ENCODE results near the gene LHX4. TPM values are rescaled to one million over a fixed set of nuclear protein-coding genes. Genes with fewer than 3 reads are reported as not detected.

The LHX4 gene
- total and polyA plus RNA-seq, 2 donors from 2014 or later = 0.37 TPM; not detected in 1

GRCh38 chr1:180192172-180192571 lies 37.9 kb upstream of the LHX4 start:
- no peak for FAIRE-seq
- intact Hi-C loops (cut with DNase I) = no loop called here
- no peak for TF ChIP-seq CTCF (IDR thresholded peaks at IDR 0.05; ENCODE audit: borderline replicate concordance, extremely low read depth, insufficient read depth)

GRCh38 chr1:180193141-180194047 lies 36.7 kb upstream of the LHX4 start:
- peaks cover 0 to 10% (median 4%) of the 10 kb centered on the region in 3 donors for H3K36me3 ChIP-seq (ENCODE audit: control insufficient read depth in 2 of 3, insufficient read depth in 3 of 3, low read length in 3 of 3)
- no peak for FAIRE-seq
- no peaks in the 10 kb centered on the region for H3K27me3 ChIP-seq (ENCODE audit: control insufficient read depth, insufficient read depth, low read length)
- no peak for TF ChIP-seq CTCF (IDR thresholded peaks at IDR 0.05; ENCODE audit: borderline replicate concordance, extremely low read depth, insufficient read depth)
- no peaks in the 10 kb centered on the region for H3K9me3 ChIP-seq (ENCODE audit: control insufficient read depth in 2 of 3, insufficient read depth in 1 of 3, low read length in 3 of 3)
- intact Hi-C loops (cut with DNase I) = no loop called here
- H3K4me3 ChIP-seq (ENCODE audit: low read length in 3 of 3) = no peak overlapping the region
- H3K9ac ChIP-seq (ENCODE audit: low read length in 3 of 3) = no peak overlapping the region
- H3K4me1 ChIP-seq (ENCODE audit: control insufficient read depth in 2 of 3, insufficient read depth in 2 of 3, low read depth in 1 of 3, low read length in 3 of 3) = no peaks in the 10 kb centered on the region
- no peak overlapping the region for H3K27ac ChIP-seq (ENCODE audit: low read depth in 2 of 2, low read length in 2 of 2)
- DNase-seq = peak in 1 of 5 donors; percentile 35

More at GRCh38 chr1:180192172-180192571, 37.9 kb upstream of the LHX4 start:
- H3K27me3 ChIP-seq (ENCODE audit: control insufficient read depth, insufficient read depth, low read length) = no peaks in the 10 kb centered on the region
- no peak for DNase-seq
- H3K27ac ChIP-seq (ENCODE audit: low read depth in 2 of 2, low read length in 2 of 2) = no peak overlapping the region
- no peaks in the 10 kb centered on the region for H3K4me1 ChIP-seq (ENCODE audit: control insufficient read depth in 2 of 3, insufficient read depth in 2 of 3, low read depth in 1 of 3, low read length in 3 of 3)
- H3K36me3 ChIP-seq (ENCODE audit: control insufficient read depth in 2 of 3, insufficient read depth in 3 of 3, low read length in 3 of 3) = peaks cover 0 to 10% (median 4%) of the 10 kb centered on the region in 3 donors
- H3K9me3 ChIP-seq (ENCODE audit: control insufficient read depth in 2 of 3, insufficient read depth in 1 of 3, low read length in 3 of 3) = no peaks in the 10 kb centered on the region
- no peak overlapping the region for H3K4me3 ChIP-seq (ENCODE audit: low read length in 3 of 3)
- no peak overlapping the region for H3K9ac ChIP-seq (ENCODE audit: low read length in 3 of 3)

GRCh38 chr1:180194048-180194425 lies 36.0 kb upstream of the LHX4 start:
- FAIRE-seq = no peak
- no peak overlapping the region for H3K4me3 ChIP-seq (ENCODE audit: low read length in 3 of 3)
- no peak overlapping the region for H3K27ac ChIP-seq (ENCODE audit: low read depth in 2 of 2, low read length in 2 of 2)
- H3K27me3 ChIP-seq (ENCODE audit: control insufficient read depth, insufficient read depth, low read length) = no peaks in the 10 kb centered on the region
- H3K36me3 ChIP-seq (ENCODE audit: control insufficient read depth in 2 of 3, insufficient read depth in 3 of 3, low read length in 3 of 3) = peaks cover 0 to 10% (median 4%) of the 10 kb centered on the region in 3 donors
- no peaks in the 10 kb centered on the region for H3K9me3 ChIP-seq (ENCODE audit: control insufficient read depth in 2 of 3, insufficient read depth in 1 of 3, low read length in 3 of 3)
- TF ChIP-seq CTCF (IDR thresholded peaks at IDR 0.05; ENCODE audit: borderline replicate concordance, extremely low read depth, insufficient read depth) = no peak
- no peak overlapping the region for H3K9ac ChIP-seq (ENCODE audit: low read length in 3 of 3)
- no peaks in the 10 kb centered on the region for H3K4me1 ChIP-seq (ENCODE audit: control insufficient read depth in 2 of 3, insufficient read depth in 2 of 3, low read depth in 1 of 3, low read length in 3 of 3)
- no peak for DNase-seq
- intact Hi-C loops (cut with DNase I) = no loop called here
